ENCODE measurements around the gene TACC2. TPM values are rescaled to one million over a fixed set of nuclear protein-coding genes. Genes with fewer than 3 reads are reported as not detected.

Gene TACC2
- total and polyA plus RNA-seq, 9 of the 15 experiments (the other 6 are each of a cell fraction or from before 2014, with no cell fraction given), result under 0.01 to 0.35 (median 0.03) TPM; not detected in 6

- TF ChIP-seq MGA (IDR thresholded peaks at IDR 0.05) (no peak), BCOR (IDR thresholded peaks at IDR 0.05) (no peak), MITF (IDR thresholded peaks at IDR 0.05) (no peak), HLTF (IDR thresholded peaks at IDR 0.05) (no peak), EWSR1 (IDR thresholded peaks at IDR 0.05; ENCODE audit: borderline replicate concordance, low read depth, partially characterized antibody) (no peak), ZNF431 (CRISPR knock-in tag; IDR thresholded peaks at IDR 0.05) (no peak), ZNF3 (CRISPR knock-in tag; IDR thresholded peaks at IDR 0.05) (no peak), KAT2B (IDR thresholded peaks at IDR 0.05; ENCODE audit: low read depth, low read length) (no peak)
Observed at GRCh38 chr10:122234416-122234815, 245.5 kb downstream of the TACC2 start (continued).
